HG03571 (cell line): ENCODE measurements around the gene MYZAP.

ENCODE experiments used
- ATAC-seq: cut with Tn5 transposase; IDR thresholded peaks from one replicate; pipeline ENCODE4 v1.9.1; 2021; ENCODE audit not compliant: unreplicated experiment

MYZAP gene

GRCh38 chr15:57656434-57656833 is 64.7 kb downstream of the MYZAP start:
- no peak for ATAC-seq

- ATAC-seq, result no peak
Observed at GRCh38 chr15:57657619-57658018, 65.9 kb downstream of the MYZAP start.

GRCh38 chr15:57662091-57662744 is 70.5 kb downstream of the MYZAP start:
- no peak for ATAC-seq

- ATAC-seq, result no peak
Observed at GRCh38 chr15:57662802-57663201, 71.1 kb downstream of the MYZAP start.

GRCh38 chr15:57663262-57663661 is 71.6 kb downstream of the MYZAP start:
- no peak for ATAC-seq

- no peak for ATAC-seq
Observed at GRCh38 chr15:57665194-57665593, 73.5 kb downstream of the MYZAP start.

GRCh38 chr15:57665939-57666338 is 74.2 kb downstream of the MYZAP start:
- no peak for ATAC-seq

- no peak for ATAC-seq
Observed at GRCh38 chr15:57667171-57667849, 75.6 kb downstream of the MYZAP start.

GRCh38 chr15:57668016-57668415 is 76.3 kb downstream of the MYZAP start:
- no peak for ATAC-seq

GRCh38 chr15:57671636-57672035 is 79.9 kb downstream of the MYZAP start:
- no peak for ATAC-seq

- ATAC-seq, result no peak
Observed at GRCh38 chr15:57675481-57676181, 83.9 kb downstream of the MYZAP start.

GRCh38 chr15:57676585-57676984 is 84.9 kb downstream of the MYZAP start:
- ATAC-seq, result no peak

GRCh38 chr15:57677204-57677603 is 85.5 kb downstream of the MYZAP start:
- no peak for ATAC-seq

- no peak for ATAC-seq
Observed at GRCh38 chr15:57680021-57680420, 88.3 kb downstream of the MYZAP start.

GRCh38 chr15:57681011-57681410 is 89.3 kb downstream of the MYZAP start:
- ATAC-seq, result no peak

GRCh38 chr15:57683481-57683880 is 91.8 kb downstream of the MYZAP start:
- ATAC-seq, result no peak

GRCh38 chr15:57684491-57685151 is 92.9 kb downstream of the MYZAP start:
- no peak for ATAC-seq

GRCh38 chr15:57685306-57686095 is 93.8 kb downstream of the MYZAP start:
- no peak for ATAC-seq

- ATAC-seq, result no peak
Observed at GRCh38 chr15:57686657-57687056, 95.0 kb downstream of the MYZAP start.

- no peak for ATAC-seq
Observed at GRCh38 chr15:57690341-57690966, 98.8 kb downstream of the MYZAP start.
